ENCODE results near the gene LCOR. TPM values are rescaled to one million over a fixed set of nuclear protein-coding genes. Genes with fewer than 3 reads are reported as not detected.
"Not testable (repeated sequence)": the region's sequence is repeated elsewhere in the genome, so short reads cannot be mapped to it uniquely, and the experiment has no call there.

The LCOR gene
- total RNA-seq, 1 donor from 2014 or later: 26.8 TPM

GRCh38 chr10:96840841-96841518 lies 8.9 kb downstream of the LCOR start:
- ATAC-seq: peak; percentile 52

DNA sequence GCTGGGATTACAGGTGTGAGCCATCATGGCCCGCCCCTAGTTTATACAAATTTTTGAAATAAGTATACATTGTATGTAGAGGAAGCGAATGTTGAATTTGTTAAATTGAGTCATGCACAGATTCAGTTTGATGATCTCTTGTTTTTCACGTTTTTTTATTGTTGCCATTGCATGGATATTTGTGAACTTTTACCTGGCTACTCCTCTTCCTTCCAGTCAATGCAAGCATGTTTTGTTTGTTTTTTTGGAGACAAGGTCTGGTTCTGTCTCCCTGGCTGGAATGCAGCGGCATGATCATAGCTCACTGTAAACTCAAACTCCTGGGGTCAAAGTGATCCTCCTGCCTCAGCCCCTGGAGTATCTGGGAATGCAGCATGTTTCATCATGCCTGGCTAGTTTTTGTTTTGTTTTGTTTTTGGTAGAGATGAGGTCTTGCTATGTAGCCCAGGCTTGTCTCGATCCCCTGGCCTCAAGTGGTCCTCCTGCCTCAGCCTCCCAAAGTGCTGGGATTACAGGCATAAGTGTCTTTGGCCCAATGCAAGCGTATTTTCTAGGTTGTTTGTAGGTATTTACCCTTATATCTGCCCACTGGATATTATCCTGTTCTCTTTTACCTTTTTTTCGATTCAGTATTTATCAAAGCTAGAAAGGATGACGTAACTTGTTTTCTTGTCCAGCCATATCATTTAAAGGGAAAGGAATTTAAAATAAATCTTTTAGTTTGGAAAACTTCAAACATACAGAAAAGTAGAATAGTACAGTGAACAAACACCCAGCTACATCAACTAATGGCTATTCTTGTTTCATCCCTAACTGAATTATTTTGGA lies 11.0 kb downstream of the LCOR start:
- peak; percentile 39 for ATAC-seq

GRCh38 chr10:96843823-96844222 lies 11.7 kb downstream of the LCOR start:
- no peak for ATAC-seq

DNA sequence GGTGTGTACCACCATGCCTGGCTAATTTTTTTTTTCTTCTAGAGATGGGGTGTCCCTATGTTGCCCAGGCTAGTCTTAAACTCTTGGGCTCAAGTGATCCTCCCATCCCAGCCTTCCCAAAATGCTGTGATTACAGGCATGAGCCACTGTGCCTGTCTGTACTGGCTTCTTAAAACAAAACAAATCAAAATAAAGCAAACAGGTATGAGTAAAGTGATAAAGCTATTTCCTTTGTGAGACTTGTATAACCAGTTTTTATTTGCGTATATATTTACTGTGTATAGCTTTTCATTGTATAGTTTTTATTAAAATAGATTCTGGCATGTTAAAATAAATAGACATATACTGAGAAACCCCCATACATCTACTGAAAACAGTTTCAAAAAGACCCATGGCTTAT lies 14.3 kb downstream of the LCOR start:
- peak; percentile 78 for ATAC-seq

DNA sequence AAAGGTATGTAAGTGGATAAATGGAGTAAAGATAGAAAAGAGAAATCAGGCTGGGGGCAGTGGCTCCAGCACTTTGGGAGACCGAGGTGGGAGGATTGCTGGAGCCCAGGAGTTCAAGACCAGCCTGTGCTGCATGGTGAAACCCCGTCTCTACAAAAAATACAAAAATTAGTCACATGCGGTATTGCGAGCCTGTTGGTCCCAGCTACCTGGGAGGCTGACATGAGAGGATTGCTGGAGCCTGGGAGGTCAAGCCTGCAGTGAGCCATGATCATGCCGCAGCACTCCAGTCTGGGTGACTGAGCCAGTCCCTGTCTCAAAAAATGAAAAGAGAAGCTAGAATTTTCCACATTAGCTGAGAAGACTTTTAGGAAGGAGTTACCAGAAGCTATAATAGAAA lies 14.8 kb downstream of the LCOR start:
- no peak for ATAC-seq

GRCh38 chr10:96847356-96847755 lies 15.3 kb downstream of the LCOR start:
- ATAC-seq: not testable (repeated sequence)

DNA sequence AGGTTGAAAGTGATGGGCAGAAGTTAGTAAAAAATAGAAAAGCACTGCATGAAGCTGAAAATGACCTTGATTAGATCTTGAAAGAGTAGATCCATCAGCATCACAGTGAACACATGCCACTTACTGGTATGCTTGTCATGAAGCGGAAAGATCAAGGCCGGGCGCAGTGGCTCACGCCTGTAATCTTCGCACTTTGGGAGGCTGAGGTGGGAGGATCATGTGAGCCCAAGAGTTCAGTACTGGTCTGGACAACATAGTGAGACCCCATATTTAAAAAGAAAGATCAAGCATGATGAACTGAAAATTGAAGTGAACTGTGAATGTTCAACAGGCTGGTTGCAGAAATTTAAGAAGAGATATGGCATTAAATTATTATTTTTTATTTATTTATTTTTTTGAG lies 18.0 kb downstream of the LCOR start:
- no peak for ATAC-seq

- ATAC-seq: no peak
Observed at GRCh38 chr10:96850825-96851224, 18.7 kb downstream of the LCOR start.

DNA sequence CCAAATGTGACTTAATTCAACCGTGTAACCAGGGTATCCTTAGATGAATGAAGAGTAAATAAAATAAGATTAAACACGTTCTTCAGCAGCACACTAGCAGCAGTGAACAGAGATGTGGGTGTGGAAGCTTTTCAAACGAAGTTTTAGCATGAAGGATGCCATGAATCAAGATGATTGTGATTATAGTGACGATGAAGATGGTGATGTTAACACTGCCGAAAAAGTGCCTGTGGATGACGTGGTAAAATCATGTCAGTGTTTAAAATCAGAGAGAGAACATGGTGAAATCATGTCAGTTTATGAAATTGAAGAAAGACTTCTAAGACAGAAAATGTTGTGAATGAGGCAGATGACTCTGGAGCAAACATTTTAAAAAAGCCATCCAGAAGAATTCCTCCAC lies 19.2 kb downstream of the LCOR start:
- ATAC-seq: no peak

GRCh38 chr10:96856317-96856716 lies 24.2 kb downstream of the LCOR start:
- ATAC-seq: no peak

DNA sequence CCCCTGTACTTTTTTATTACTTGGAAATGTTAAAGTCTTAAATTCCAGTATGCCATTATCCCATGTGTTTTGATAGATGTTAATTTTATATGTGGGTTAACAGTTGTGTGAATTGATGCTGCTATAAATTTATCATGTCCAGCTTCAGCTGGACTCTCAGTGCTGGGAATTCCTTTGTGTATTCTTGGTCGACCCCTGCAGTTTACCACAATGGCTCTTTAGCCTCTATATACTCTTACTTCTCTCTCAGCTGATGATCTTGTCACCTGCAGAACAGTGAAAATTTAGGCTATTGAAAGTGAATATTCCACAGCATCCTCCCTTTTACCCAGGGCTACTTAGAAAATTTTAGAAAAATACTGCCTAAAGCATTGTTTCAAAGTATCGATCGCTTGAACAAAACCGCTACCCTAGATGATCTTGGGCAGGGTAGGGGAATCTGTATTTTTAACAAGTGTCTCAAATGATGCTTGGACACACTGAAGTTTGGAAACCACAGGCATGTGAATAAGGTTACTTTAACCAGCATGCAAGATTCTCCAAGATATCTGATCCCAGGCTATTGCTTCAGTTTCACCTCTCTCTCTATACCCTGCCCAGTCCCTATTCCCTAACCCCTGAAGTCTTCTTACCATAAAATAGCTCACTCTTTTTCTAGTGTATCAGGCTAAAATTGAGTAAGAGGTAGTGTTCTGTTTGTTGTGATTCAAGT lies 25.4 kb downstream of the LCOR start:
- no peak for ATAC-seq

DNA sequence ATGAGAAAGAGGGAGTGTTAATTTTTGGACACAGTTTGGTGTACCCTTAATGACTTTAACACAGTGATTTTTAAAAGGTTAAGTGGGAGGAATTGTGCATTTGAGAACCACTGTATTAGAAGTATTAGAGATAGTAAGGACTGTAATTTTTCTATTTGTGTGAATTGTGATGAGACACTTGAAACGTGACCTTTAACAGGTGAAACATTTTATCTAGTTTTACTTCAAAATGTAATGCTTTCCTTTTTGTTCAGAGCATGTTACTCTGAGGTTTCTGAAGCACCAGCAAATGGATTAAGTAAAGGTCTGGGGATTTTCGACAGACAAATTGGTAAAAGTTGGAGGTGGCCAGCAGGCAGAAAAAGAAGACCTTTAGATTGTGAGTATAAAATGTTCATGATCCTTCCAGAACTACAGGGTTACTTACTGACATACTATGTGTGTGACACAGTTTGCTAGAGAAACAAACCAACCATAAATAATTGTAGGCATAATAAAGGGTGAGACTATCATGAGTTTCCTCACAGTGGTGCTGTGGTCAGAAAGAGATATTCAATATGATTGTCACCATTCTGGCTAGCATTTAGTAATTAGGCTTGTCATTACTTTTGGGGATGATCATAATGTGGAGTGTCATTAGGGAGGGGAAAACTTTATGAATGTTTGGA lies 26.1 kb downstream of the LCOR start:
- ATAC-seq: no peak

DNA sequence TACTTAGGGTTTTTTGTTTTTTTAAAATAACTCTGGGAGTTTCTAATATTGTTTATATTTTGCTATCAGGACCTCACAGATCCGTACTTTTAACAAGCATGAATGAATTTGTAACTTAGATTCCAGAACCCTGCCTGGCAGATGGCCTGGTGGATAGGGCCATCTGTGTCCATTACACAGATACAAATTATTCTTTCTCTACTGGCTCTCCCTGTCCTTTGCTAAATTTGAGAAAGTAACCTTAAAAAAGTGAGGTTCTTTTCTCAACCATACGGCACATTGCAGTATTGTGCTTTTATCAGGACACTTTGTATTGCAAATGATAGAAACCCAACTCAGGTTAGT lies 26.6 kb downstream of the LCOR start:
- ATAC-seq: no peak

DNA sequence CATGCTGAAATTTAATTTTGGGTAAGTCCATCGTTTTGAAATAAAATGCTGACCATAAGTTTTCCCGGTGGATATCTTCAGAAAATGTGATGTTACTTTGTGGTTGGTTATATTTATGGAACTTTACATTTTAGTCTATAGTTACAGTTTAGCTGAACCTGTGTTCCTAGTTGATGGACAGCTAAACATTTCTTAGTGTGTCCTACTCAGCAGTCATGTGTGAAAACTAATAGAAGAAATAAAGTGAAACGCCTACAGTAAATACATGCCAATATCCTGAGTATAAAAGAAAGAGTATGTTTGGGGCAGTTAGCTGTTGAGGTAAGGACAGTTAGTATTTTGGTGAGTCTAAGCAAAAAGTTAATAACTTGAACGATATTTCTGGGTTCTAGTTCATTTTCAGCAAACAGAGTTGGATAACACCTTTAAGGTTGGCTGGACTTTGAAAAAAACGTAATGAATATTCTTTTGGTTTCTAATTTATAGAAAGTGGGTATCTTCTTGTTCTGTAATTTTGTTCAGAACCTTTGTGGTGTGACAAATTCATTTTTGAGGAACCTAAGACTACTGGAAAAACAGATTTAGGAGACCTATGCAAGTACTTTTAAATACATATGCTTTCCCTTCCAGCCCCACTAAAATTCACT lies 28.7 kb downstream of the LCOR start:
- ATAC-seq: no peak

DNA sequence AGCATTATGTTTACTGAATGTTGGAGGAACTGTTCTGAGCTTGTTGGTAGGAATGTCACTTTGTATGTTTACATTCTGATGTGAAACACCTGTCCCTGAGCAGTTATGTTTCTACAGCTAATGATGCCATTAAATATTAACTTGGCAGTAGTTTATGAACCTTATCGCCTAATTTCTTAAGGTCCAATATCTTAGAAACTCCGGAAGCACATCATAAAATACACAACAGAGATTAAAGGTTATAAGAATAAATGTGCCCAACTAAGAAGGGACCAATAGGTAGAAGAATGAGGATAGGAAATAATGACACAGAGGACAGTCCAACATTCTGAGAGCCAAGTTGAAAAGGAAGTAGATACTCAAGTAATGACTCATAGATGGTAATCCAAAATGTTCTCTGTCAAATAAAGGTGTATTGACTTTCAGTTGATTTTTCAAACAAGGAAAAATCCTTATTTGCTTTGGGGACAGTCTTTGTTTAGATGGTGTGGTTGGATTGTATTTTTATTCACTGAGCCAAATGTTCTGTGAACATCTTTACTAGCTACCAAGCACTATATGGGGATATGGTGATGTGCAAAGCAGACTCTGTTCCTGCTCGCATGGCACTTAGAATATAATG lies 31.9 kb downstream of the LCOR start:
- ATAC-seq: peak; percentile 92

DNA sequence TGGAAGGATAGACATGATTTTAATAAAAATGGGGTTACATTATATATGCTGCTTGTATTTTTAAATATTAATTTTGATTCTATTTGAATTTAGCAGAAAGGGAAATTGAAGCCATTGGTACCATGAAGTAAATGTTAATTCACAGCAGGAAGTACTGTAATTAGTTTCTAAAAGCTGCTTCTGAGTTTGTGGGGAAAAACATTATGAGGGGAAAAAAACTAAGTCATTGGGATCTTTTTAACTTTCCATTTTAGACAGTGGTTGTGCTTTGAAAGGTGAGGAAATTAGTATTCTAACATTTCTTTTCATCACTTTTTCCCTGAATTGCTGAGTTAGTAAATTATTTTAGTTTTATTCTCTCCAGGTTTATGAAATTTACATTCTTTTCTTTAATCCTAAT lies 41.0 kb downstream of the LCOR start:
- no peak for ATAC-seq

DNA sequence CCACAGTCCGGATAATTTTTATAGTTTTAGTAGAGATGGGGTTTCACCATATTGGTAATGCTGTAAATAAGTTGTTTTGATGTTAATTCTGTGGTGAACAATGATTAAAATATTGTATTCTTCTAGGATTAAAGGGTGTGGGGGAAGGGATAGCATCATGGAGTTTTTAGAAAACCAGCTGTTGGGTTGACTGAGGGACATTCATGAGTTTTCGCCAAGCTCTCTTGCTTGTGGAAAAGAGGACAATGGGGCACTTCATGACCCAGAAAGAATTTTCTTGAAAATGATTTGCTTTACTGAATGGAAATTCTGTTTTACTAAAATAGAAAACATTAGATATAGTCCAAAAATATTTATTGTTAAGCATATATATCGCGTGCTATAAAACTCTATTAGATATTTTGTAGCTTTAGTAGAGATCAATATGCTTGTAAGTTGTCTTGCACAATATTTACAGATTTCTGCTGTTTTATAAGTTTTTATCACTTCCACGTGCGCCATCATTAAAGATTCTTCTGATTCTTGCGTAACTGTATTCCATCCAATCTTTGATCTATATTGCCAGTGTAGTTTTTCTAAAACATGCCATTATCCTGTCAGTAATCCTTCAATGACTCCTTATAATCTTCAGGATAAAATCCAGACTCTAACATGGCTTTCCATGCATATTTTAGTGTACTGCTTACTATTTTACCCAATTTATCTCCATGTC lies 41.8 kb downstream of the LCOR start:
- ATAC-seq: no peak

DNA sequence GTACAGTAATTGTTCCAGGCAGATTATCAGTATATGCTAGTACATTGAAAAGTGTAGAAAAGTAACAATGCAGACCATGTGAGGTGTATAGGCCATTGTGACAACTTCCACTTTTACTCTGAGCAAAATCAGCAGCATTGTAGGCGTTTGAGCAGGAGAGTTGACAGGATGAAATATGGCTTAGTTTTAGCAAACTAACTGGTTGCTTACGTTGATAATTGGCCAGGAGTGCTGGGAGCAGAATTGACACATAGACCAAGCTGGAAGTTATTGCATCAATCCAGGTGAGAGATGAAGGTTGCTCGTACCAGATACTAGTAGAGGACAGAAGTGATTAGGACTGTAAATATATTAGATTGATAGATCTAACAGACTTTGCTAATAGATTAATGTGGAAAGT lies 46.0 kb downstream of the LCOR start:
- peak; percentile 61 for ATAC-seq

- ATAC-seq: no peak
Observed at GRCh38 chr10:96880575-96880974, 48.5 kb downstream of the LCOR start.

DNA sequence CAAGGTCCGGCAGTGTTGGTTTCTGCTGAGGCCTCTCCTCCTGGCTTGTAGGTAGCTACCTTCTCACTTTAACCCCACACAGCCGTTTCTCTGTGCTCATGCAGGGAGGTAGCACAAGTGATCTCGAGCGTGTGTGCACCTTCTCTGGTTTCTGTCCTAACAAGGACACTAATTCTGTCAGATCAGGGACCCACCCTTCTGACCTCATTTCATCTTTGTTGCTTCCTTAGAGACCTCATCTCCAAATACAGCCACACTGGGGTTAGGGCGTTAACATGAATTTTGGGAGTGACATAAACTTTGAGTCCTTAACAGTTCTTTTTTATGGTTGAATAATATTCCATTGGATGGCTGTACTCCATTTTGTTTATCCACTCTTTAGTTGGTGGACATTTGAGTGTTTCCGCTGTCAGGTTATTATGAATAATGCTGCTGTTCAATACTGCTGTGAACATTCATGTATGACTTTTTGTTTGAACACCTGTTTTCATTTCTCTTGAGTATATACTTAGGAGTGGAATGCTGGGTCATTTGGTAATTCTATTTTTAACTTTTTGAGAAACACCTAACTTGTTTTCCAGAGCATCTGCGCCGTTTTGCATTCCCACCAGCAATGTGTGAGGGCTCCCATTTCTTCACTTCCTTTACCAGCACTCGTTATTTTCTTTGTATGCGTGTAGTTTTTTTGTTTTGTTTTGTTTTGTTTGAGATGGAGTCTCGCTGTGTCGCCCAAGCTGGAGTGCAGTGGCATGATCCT lies 57.5 kb downstream of the LCOR start:
- ATAC-seq: peak; percentile 47

DNA sequence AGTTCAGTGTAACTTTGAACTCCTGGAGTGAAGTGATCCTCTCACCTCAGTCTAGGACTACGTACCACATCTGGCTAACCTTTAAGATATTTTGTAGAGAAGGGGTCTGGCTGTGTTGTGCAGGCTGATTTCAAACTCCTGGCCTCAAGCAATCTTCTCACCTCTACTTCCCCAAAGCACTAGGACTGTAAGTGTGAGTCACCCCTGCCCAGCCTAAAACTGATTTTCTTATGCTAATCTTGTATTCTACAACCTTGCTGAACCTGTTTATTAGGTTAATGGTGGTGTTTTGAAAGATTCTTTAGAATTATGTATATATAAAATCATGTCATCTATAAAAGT lies 58.0 kb downstream of the LCOR start:
- peak; percentile 94 for ATAC-seq
